Measurements from ENCODE around the gene ALG9. TPM values are rescaled to one million over a fixed set of nuclear protein-coding genes. Genes with fewer than 3 reads are reported as not detected.
A peak's percentile ranks its signal among the peaks of the same experiment; 100 is the strongest.

Gene ALG9
- total RNA-seq, 1 donor from 2014 or later, result 16.8 TPM

DNA sequence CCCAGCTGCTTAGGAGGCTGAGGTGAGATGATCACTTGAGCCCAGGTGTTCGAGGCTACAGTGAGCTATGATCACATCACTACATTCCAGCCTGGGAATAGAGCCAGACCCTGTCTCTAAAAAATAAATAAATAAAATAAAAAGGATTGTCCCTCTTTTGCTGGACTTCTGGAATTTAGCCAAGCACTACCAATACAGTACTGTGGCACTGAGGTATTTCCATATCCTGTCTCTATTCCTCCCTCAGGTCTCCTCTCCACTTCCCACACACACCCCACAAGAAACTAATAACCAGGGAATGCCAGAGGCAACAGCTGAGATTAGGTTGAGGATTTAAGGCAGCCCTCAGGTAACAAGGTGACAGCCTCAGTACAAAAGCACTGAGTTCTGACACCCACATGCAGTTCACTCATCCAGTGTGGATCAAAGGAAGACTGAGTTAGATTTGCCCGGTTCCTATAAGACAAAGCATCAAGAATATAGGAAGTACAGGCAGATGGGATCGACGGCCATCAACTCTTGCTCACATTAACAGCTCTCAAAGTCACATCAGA is 100.7 kb downstream of the ALG9 start:
- Histone ChIP-seq H3K36me3 (no peaks in the 10 kb centered on the region), H3K27me3 (no peaks in the 10 kb centered on the region), H3K4me1 (peaks cover 6 to 14% of the 10 kb centered on the region in 2 donors), H3K9me3 (no peaks in the 10 kb centered on the region), H3K4me3 (no peak overlapping the region), H3K27ac (no peak overlapping the region)
- intact Hi-C loops (cut with DNase I), result loop anchor here (10.0 kb wide), 1 partner anchor 454 kb away; the partner anchor contains the start of gene PTS
- TF ChIP-seq, protein P1, sequence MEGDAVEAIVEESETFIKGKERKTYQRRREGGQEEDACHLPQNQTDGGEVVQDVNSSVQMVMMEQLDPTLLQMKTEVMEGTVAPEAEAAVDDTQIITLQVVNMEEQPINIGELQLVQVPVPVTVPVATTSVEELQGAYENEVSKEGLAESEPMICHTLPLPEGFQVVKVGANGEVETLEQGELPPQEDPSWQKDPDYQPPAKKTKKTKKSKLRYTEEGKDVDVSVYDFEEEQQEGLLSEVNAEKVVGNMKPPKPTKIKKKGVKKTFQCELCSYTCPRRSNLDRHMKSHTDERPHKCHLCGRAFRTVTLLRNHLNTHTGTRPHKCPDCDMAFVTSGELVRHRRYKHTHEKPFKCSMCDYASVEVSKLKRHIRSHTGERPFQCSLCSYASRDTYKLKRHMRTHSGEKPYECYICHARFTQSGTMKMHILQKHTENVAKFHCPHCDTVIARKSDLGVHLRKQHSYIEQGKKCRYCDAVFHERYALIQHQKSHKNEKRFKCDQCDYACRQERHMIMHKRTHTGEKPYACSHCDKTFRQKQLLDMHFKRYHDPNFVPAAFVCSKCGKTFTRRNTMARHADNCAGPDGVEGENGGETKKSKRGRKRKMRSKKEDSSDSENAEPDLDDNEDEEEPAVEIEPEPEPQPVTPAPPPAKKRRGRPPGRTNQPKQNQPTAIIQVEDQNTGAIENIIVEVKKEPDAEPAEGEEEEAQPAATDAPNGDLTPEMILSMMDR (IDR thresholded peaks at IDR 0.05), result no peak
- DNase-seq (ENCODE audit: low spot score in 2 of 2), result no peak

GRCh38 chr11:111766834-111767142 is 104.6 kb downstream of the ALG9 start:
- H3K36me3 ChIP-seq, result peaks cover 2 to 16% of the 10 kb centered on the region in 2 donors
- intact Hi-C loops (cut with DNase I), result loop anchor here (1.0 to 10.0 kb wide), 4 partner anchors 9 to 164 kb away; partner anchors contain the start of gene SIK2
- no peaks in the 10 kb centered on the region for H3K9me3 ChIP-seq
- no peaks in the 10 kb centered on the region for H3K27me3 ChIP-seq
- peak overlapping the region; percentile 85 to 98 for H3K4me3 ChIP-seq
- H3K27ac ChIP-seq, result peak overlapping the region; percentile 89
- no peak for DNase-seq (ENCODE audit: low spot score in 2 of 2)
- TF ChIP-seq, protein P1 (IDR thresholded peaks at IDR 0.05), result no peak
- peaks cover 6 to 17% of the 10 kb centered on the region in 2 donors for H3K4me1 ChIP-seq

GRCh38 chr11:111765984-111766833 is 105.2 kb downstream of the ALG9 start, which contains the start of gene PPP2R1B:
Gene PPP2R1B (minus strand): TSS chr11:111766389. CDS start chr11:111766361, 28 bp downstream.
- no peaks in the 10 kb centered on the region for H3K27me3 ChIP-seq
- H3K9me3 ChIP-seq, result no peaks in the 10 kb centered on the region
- intact Hi-C loops (cut with DNase I), result loop anchor here (1.0 to 10.0 kb wide), 4 partner anchors 9 to 164 kb away; partner anchors contain the start of gene SIK2
- H3K36me3 ChIP-seq, result peaks cover 6 to 22% of the 10 kb centered on the region in 2 donors
- peak in 1 of 2 donors; percentile 80 for DNase-seq (ENCODE audit: low spot score in 2 of 2)
- peak within 1 kb of the TSS; percentile 85 to 98 for H3K4me3 ChIP-seq
- peaks cover 6 to 17% of the 10 kb centered on the region in 2 donors for H3K4me1 ChIP-seq
- TF ChIP-seq, protein P1 (IDR thresholded peaks at IDR 0.05), result no peak
- peak within 1 kb of the TSS; percentile 89 for H3K27ac ChIP-seq

DNA sequence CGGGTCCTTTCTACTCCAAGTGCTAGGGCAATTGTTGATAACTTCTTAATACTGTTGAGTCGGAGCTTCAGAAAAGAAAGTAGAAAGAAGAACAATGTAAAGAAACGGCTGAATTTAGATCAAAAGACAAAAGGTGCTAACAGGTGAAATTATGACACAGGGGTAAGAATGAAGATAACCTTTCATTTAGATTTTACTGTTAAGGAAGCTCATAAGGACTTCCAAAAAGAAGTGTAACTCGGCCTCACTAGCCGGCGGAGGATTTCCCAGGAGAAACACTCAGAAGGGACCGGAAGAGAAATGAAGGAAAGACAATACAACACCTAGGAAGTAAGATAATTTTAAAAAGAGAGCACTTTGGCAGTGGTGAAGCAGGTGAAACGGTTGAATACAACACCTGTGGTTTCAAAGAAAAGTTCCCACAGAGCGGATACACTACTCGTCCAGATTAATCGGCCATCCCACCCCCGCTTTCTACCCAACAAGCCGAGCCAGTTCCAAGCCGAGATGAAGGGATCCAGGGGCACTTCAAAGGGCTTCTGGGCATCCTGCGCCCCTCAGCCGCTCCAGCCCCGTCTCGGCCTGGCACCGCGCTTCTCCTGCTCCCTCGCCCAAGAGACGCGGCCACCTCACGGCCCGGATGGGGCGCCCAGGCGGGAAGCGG is 105.9 kb downstream of the ALG9 start:
- Histone ChIP-seq H3K4me1 (peaks cover 6 to 17% of the 10 kb centered on the region in 2 donors), H3K9me3 (no peaks in the 10 kb centered on the region), H3K4me3 (peak overlapping the region; percentile 85 to 98), H3K27ac (peak overlapping the region; percentile 89), H3K36me3 (peaks cover 10 to 30% of the 10 kb centered on the region in 2 donors), H3K27me3 (no peaks in the 10 kb centered on the region)
- intact Hi-C loops (cut with DNase I), result loop anchor here (10.0 kb wide), 1 partner anchor 51 kb away; no protein-coding TSS in a partner anchor
- no peak for DNase-seq (ENCODE audit: low spot score in 2 of 2)
- TF ChIP-seq, protein P1 (IDR thresholded peaks at IDR 0.05), result no peak

GRCh38 chr11:111764621-111765020 is 106.8 kb downstream of the ALG9 start:
- TF ChIP-seq, protein P1 (IDR thresholded peaks at IDR 0.05), result no peak
- H3K27me3 ChIP-seq, result no peaks in the 10 kb centered on the region
- H3K27ac ChIP-seq, result no peak overlapping the region
- peaks cover 15 to 37% of the 10 kb centered on the region in 2 donors for H3K36me3 ChIP-seq
- peaks cover 6 to 17% of the 10 kb centered on the region in 2 donors for H3K4me1 ChIP-seq
- H3K9me3 ChIP-seq, result no peaks in the 10 kb centered on the region
- peak overlapping the region; percentile 85 to 98 for H3K4me3 ChIP-seq
- DNase-seq (ENCODE audit: low spot score in 2 of 2), result no peak
- intact Hi-C loops (cut with DNase I), result loop anchor here (10.0 kb wide), 1 partner anchor 50 kb away; no protein-coding TSS in a partner anchor

Measured in ascending aorta (tissue), 2 donors.